BE2C (cell line): ENCODE measurements around the gene FGD4.

Source experiments
- DNase-seq: peaks from one replicate; pipeline ENCODE4 v3.0.0-alpha.2; 2020
- H3K27me3 ChIP-seq: fragments of 250-450 bp; sonication (Bioruptor Pico); 2 replicates; pipeline ENCODE4 v1.5.1; 2020; ENCODE audit warnings: mild to moderate bottlenecking
- H3K36me3 ChIP-seq: fragments of 250-450 bp; sonication (Bioruptor Pico); 2 replicates; pipeline ENCODE4 v1.5.1; 2020; ENCODE audit warnings: mild to moderate bottlenecking
- H3K4me1 ChIP-seq: fragments of 250-450 bp; sonication (Bioruptor Pico); 2 replicates; pipeline ENCODE4 v1.5.1; 2020
- H3K4me3 ChIP-seq: 2 replicates; pipeline ENCODE4 v1.5.1; 2011; ENCODE audit warnings: low read depth, low read length
- H3K9me3 ChIP-seq: fragments of 250-450 bp; sonication (Bioruptor Pico); 2 replicates; pipeline ENCODE4 v1.5.1; 2020
- TF ChIP-seq, protein P1 (sequence below): IDR thresholded peaks from 2 replicates; pipeline ENCODE4 v1.5.1; 2012; ENCODE audit warnings: mild to moderate bottlenecking, low read depth, low read length

FGD4 gene

DNA sequence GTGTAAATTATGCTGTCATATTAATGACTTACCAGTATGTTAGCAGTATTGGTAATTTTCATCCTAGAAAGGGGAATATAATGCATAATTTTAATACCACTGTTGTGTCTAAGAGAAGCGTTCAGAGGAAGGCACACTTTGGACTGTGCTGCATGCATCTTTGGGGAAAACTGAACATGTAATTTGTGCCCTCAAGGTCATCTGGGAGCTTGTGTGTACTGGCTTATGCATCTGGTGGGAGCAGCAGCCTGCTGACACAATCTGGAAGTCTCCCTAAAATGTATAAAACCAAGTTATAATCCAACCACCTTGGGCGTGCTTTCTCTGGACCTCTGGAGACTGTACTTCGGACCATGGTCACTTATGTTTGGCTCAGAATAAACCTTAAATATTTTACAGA lies 14.1 kb downstream of the FGD4 start:
- no peak for DNase-seq
- Histone ChIP-seq H3K9me3 (no peaks in the 10 kb centered on the region), H3K27me3 (no peaks in the 10 kb centered on the region), H3K4me3 (no peak overlapping the region), H3K36me3 (no peaks in the 10 kb centered on the region), H3K4me1 (no peaks in the 10 kb centered on the region)
- TF ChIP-seq, protein P1, sequence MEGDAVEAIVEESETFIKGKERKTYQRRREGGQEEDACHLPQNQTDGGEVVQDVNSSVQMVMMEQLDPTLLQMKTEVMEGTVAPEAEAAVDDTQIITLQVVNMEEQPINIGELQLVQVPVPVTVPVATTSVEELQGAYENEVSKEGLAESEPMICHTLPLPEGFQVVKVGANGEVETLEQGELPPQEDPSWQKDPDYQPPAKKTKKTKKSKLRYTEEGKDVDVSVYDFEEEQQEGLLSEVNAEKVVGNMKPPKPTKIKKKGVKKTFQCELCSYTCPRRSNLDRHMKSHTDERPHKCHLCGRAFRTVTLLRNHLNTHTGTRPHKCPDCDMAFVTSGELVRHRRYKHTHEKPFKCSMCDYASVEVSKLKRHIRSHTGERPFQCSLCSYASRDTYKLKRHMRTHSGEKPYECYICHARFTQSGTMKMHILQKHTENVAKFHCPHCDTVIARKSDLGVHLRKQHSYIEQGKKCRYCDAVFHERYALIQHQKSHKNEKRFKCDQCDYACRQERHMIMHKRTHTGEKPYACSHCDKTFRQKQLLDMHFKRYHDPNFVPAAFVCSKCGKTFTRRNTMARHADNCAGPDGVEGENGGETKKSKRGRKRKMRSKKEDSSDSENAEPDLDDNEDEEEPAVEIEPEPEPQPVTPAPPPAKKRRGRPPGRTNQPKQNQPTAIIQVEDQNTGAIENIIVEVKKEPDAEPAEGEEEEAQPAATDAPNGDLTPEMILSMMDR: no peak

DNA sequence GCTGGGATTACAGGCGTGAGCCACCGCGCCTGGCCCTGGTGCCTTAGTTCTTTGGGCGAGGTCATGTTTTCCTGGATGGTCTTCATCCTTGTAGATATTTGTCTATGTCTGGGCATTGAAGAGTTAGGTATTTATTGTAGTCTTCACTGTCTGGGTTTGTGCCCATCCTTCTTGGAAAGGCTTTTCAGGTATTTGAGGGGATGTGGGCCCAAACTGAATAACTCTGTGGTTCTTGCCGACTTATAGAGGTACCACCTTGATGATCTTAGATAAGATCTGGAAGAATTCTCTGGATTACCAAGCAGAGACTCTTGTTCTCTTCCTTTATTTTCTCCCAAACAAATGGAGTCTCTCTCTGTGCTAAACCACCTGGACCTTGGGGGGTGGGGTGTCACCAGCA lies 18.9 kb downstream of the FGD4 start:
- no peaks in the 10 kb centered on the region for H3K4me1 ChIP-seq
- no peaks in the 10 kb centered on the region for H3K9me3 ChIP-seq
- H3K36me3 ChIP-seq: no peaks in the 10 kb centered on the region
- no peaks in the 10 kb centered on the region for H3K27me3 ChIP-seq
- DNase-seq: no peak
- H3K4me3 ChIP-seq: no peak overlapping the region
- TF ChIP-seq, protein P1: no peak

DNA sequence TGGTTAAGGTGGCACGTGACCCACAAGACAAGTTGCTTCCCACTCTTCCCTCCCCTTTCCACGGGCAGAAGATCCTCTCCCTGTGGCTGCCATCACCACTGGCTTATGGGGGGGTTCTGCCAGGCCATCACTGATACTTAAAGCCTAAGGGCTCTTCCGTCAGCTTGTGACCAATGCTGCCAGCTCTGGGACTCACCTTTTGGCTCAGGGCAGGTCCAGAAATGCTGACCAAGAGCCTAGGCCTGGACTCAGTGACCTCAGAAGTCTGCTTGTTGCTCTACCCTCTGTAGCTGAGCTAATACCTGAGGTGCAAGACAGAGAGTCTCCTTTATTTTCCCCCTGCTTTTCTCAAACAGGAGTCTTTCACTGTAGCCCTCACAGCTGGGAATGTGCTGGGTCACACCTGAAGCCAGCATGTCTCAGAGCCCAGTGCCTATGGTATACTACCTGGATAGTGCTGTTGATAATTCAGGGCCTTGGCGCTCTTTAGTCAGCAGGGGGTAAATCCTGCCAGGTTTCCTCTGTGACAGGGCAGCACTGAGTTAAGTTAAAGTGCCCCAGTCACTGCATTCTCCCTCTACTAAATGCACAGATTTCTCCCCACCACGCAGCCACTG lies 19.7 kb downstream of the FGD4 start:
- Histone ChIP-seq H3K36me3 (no peaks in the 10 kb centered on the region), H3K27me3 (no peaks in the 10 kb centered on the region), H3K9me3 (no peaks in the 10 kb centered on the region), H3K4me1 (no peaks in the 10 kb centered on the region), H3K4me3 (no peak overlapping the region)
- TF ChIP-seq, protein P1: no peak
- no peak for DNase-seq

DNA sequence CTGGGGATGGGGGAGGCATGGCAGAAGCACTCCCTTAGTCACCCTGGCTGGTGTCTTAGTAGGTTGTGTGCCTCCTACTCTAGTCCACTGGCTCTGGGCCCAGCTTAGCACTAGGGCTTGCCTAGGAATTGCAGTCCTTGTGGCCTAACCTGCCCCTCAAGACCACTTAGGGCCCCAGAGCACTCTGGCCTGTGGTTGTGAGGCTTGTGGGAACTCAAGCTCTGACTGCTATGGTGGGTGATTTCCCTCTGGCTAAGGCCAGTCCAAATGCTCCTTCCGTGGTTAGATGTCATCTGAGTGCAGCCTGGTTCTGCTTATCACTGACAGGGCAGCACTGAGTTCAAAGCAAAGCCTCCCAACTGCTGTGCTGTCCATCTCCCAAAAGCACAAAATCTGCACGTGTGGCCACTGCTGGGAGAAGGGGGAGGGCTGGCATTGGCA lies 20.2 kb downstream of the FGD4 start:
- H3K27me3 ChIP-seq: no peaks in the 10 kb centered on the region
- no peaks in the 10 kb centered on the region for H3K4me1 ChIP-seq
- no peaks in the 10 kb centered on the region for H3K9me3 ChIP-seq
- DNase-seq: no peak
- no peaks in the 10 kb centered on the region for H3K36me3 ChIP-seq
- H3K4me3 ChIP-seq: no peak overlapping the region
- TF ChIP-seq, protein P1: no peak

DNA sequence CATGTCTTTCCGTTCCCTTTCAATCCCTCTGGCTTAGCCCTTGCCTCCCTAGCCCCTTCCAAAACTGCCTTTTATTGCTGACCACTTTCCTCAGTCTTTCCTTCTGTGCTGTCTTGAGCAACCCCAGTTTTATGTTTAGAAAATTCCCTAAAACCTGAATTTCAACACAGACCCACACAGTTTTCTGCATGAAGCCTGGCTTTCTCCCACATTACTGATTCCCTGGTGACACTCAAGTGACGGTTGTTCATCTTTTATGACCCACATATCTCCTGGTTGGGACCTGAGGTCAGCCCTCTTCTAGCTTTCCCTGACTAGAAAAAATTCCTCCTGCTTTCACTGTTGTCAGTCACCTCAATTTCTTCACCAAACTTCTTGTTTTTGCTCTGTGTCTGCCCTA lies 21.0 kb downstream of the FGD4 start:
- Histone ChIP-seq H3K36me3 (no peaks in the 10 kb centered on the region), H3K4me1 (no peaks in the 10 kb centered on the region), H3K4me3 (no peak overlapping the region), H3K27me3 (no peaks in the 10 kb centered on the region), H3K9me3 (no peaks in the 10 kb centered on the region)
- TF ChIP-seq, protein P1: no peak
- no peak for DNase-seq

DNA sequence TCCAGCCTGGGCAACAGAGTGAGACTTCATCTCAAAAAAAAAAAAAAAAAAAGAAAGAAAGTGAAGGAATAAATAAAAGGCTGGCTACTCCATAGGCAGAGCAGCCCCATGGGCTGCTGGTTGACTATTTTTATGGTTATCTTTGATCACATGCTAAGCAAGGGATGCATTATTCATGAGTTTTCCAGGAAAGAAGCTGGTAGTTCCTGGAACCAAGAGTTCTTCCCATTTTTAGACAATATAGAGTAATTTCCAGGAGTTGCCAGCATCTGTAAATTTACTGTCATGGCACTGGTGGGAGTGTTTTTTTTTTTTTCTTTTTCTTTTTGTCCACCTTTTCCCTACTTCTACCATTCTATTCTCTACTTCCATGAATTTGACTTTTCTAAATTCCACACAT lies 24.2 kb downstream of the FGD4 start:
- no peak for DNase-seq
- no peaks in the 10 kb centered on the region for H3K9me3 ChIP-seq
- no peaks in the 10 kb centered on the region for H3K4me1 ChIP-seq
- TF ChIP-seq, protein P1: no peak
- H3K4me3 ChIP-seq: no peak overlapping the region
- H3K36me3 ChIP-seq: no peaks in the 10 kb centered on the region
- H3K27me3 ChIP-seq: no peaks in the 10 kb centered on the region
